PC-3 (cell line): ENCODE results near the gene METAP2. TPM values are rescaled to one million over a fixed set of nuclear protein-coding genes. Genes with fewer than 3 reads are reported as not detected.

Experiments
- ATAC-seq: fragments of 200-7000 bp; cut with Tn5 transposase; 2 replicates; pipeline ENCODE4 v1.9.1; 2020; ENCODE audit warnings: mild to moderate bottlenecking, moderate library complexity
- BruUV-seq: library from RNA; stranded (reverse); fragments of 400-500 nt; replicated peaks from 2 replicates; lab custom pipeline; 2021; lab: Mats Ljungman, UMichigan
- CTCF ChIA-PET: fragments of 300-600 bp; sonication (Branson Sonifier 250); formaldehyde crosslinking; loops from one replicate; lab custom pipeline; 2022; ENCODE audit warnings: antibody characterized with exemption; lab: Charles Lee
- POLR2A ChIA-PET: fragments of 300-600 bp; sonication (Branson Sonifier 250); formaldehyde crosslinking; loops from one replicate; lab custom pipeline; 2022; ENCODE audit warnings: antibody characterized with exemption; ENCODE audit not compliant: unreplicated experiment; lab: Charles Lee
- DNase-seq: peaks from one replicate; pipeline ENCODE4 v3.0.0-alpha.2; 2015
- H2AFZ ChIP-seq: fragments of 300-600 bp; sonication (generic); 2 replicates; pipeline ENCODE4 v1.6.0; 2016; ENCODE audit warnings: antibody characterized with exemption, low read length
- H3F3A ChIP-seq: fragments of 300-600 bp; sonication (generic); one replicate; pipeline ENCODE4 v1.6.0; 2017; ENCODE audit warnings: antibody characterized with exemption, low read length, control low read depth, mild to moderate bottlenecking; ENCODE audit not compliant: unreplicated experiment
- H3K27ac ChIP-seq: fragments of 300-600 bp; sonication (generic); 2 replicates; pipeline ENCODE4 v1.5.1; 2016; ENCODE audit warnings: mild to moderate bottlenecking, low read length
- H3K27me3 ChIP-seq: fragments of 300-600 bp; sonication (generic); 2 replicates; pipeline ENCODE4 v1.6.1; 2016; ENCODE audit warnings: low read length, mixed read lengths
- H3K36me3 ChIP-seq: fragments of 300-600 bp; sonication (generic); 2 replicates; pipeline ENCODE4 v1.6.1; 2016; ENCODE audit warnings: low read depth, mixed run types, low read length, mixed read lengths
- H3K4me1 ChIP-seq: fragments of 300-600 bp; sonication (generic); 2 replicates; pipeline ENCODE4 v1.5.1; 2016; ENCODE audit warnings: low read length; ENCODE audit not compliant: insufficient read depth
- H3K4me2 ChIP-seq: fragments of 300-600 bp; sonication (generic); 2 replicates; pipeline ENCODE4 v1.6.0; 2016; ENCODE audit warnings: low read length
- H3K4me3 ChIP-seq: fragments of 300-600 bp; sonication (generic); 2 replicates; pipeline ENCODE4 v1.5.1; 2016; ENCODE audit warnings: mild to moderate bottlenecking, low read length, mixed read lengths
- H3K79me2 ChIP-seq: fragments of 300-600 bp; sonication (generic); 2 replicates; pipeline ENCODE4 v1.6.1; 2017; ENCODE audit warnings: low read length, mixed read lengths
- H3K9ac ChIP-seq: fragments of 300-600 bp; sonication (generic); 2 replicates; pipeline ENCODE4 v1.6.0; 2016; ENCODE audit warnings: mild to moderate bottlenecking, low read length
- H3K9me2 ChIP-seq: fragments of 300-600 bp; sonication (generic); replicated peaks from 2 replicates; pipeline ENCODE4 v1.6.1; 2016; ENCODE audit warnings: mixed run types, low read length, mixed read lengths
- H3K9me3 ChIP-seq: fragments of 300-600 bp; sonication (generic); 2 replicates; pipeline ENCODE4 v1.6.1; 2016; ENCODE audit warnings: low read length, mixed read lengths
- H4K20me1 ChIP-seq: fragments of 300-600 bp; sonication (generic); 2 replicates; pipeline ENCODE4 v1.6.1; 2016; ENCODE audit warnings: low read length, mixed read lengths
- EZH2 ChIP-seq: fragments of 300-600 bp; sonication (generic); IDR thresholded peaks from one replicate; pipeline ENCODE4 v1.6.1; 2017; ENCODE audit warnings: antibody characterized with exemption, mild to moderate bottlenecking, low read length; ENCODE audit not compliant: unreplicated experiment
- EZH2phosphoT487 ChIP-seq: fragments of 300-600 bp; sonication (generic); IDR thresholded peaks from 2 replicates; pipeline ENCODE4 v1.6.1; 2018; ENCODE audit warnings: mild to moderate bottlenecking, antibody characterized with exemption, low read length, borderline replicate concordance
- intact Hi-C: fragments of 100-400 bp; cut with micrococcal nuclease; formaldehyde crosslinking; loops from 2 replicates; pipeline ENCODE4 v1.9.0; 2023
- total RNA-seq: library from RNA; depleted of rRNA; stranded (reverse); fragments of >200 nt; gene quantifications from 2 replicates; pipeline ENCODE4 v1.2.3, GENCODE V29; 2014
- TF ChIP-seq, protein P1 (sequence below): fragments of 300-600 bp; sonication (generic); conservative IDR thresholded peaks from 2 replicates; pipeline ENCODE4 v1.5.1; 2017; ENCODE audit warnings: antibody characterized with exemption, low read depth, mild to moderate bottlenecking, low read length

The METAP2 gene
- total RNA-seq, 1 experiment from 2014 or later = 79.2 TPM

DNA sequence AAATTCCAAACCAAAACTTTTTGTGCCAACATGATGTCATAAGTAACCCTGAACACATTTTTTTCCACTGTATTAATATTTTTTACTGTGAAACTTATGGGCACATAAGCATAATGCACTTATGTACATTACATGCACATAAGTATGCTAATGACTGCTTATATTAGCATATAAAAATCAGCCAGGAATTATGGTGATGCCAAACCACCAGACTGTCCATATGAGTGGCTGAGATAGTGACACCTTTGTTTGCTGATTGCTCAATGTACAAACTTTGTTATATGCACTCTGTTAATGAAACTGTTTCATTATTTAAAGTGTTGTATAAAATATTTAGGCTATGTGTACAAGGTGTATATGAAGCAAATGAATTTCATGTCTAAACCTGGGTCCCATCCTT, 45.0 kb downstream of the METAP2 start:
- no peaks in the 10 kb centered on the region for H3K9me2 ChIP-seq
- peaks cover 10% of the 10 kb centered on the region for H3K36me3 ChIP-seq
- no peaks in the 10 kb centered on the region for H3K4me1 ChIP-seq
- no peaks in the 10 kb centered on the region for H3K9me3 ChIP-seq
- H3K4me2 ChIP-seq = no peak overlapping the region
- TF ChIP-seq, protein P1, sequence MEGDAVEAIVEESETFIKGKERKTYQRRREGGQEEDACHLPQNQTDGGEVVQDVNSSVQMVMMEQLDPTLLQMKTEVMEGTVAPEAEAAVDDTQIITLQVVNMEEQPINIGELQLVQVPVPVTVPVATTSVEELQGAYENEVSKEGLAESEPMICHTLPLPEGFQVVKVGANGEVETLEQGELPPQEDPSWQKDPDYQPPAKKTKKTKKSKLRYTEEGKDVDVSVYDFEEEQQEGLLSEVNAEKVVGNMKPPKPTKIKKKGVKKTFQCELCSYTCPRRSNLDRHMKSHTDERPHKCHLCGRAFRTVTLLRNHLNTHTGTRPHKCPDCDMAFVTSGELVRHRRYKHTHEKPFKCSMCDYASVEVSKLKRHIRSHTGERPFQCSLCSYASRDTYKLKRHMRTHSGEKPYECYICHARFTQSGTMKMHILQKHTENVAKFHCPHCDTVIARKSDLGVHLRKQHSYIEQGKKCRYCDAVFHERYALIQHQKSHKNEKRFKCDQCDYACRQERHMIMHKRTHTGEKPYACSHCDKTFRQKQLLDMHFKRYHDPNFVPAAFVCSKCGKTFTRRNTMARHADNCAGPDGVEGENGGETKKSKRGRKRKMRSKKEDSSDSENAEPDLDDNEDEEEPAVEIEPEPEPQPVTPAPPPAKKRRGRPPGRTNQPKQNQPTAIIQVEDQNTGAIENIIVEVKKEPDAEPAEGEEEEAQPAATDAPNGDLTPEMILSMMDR = no peak
- TF ChIP-seq EZH2phosphoT487 = no peak
- TF ChIP-seq EZH2 = no peak
- peaks cover 3% of the 10 kb centered on the region for H3F3A ChIP-seq
- ChIA-PET POLR2A (no interaction called here), CTCF (no interaction called here)
- H3K79me2 ChIP-seq = no peaks in the 10 kb centered on the region
- H4K20me1 ChIP-seq = no peaks in the 10 kb centered on the region
- no TSS peak for BruUV-seq
- ATAC-seq = no peak
- H3K9ac ChIP-seq = no peak overlapping the region
- H2AFZ ChIP-seq = no peak overlapping the region
- H3K4me3 ChIP-seq = no peak overlapping the region
- H3K27ac ChIP-seq = no peak overlapping the region
- intact Hi-C loops = no loop called here
- no peaks in the 10 kb centered on the region for H3K27me3 ChIP-seq
- no peak for DNase-seq

GRCh38 chr12:95520816-95521215, 46.9 kb downstream of the METAP2 start:
- Histone ChIP-seq H3F3A (peaks cover 3% of the 10 kb centered on the region), H3K27me3 (no peaks in the 10 kb centered on the region), H3K4me2 (no peak overlapping the region), H3K4me3 (no peak overlapping the region), H3K9me2 (no peaks in the 10 kb centered on the region), H3K79me2 (no peaks in the 10 kb centered on the region), H3K36me3 (no peaks in the 10 kb centered on the region), H2AFZ (no peak overlapping the region), H3K4me1 (no peaks in the 10 kb centered on the region), H3K9me3 (no peaks in the 10 kb centered on the region), H4K20me1 (no peaks in the 10 kb centered on the region), H3K9ac (no peak overlapping the region), H3K27ac (no peak overlapping the region)
- no peak for ATAC-seq
- DNase-seq = no peak
- no TSS peak for BruUV-seq
- CTCF ChIA-PET = no interaction called here
- POLR2A ChIA-PET = no interaction called here
- TF ChIP-seq EZH2 (no peak), EZH2phosphoT487 (no peak)
- TF ChIP-seq, protein P1 = no peak
- intact Hi-C loops = no loop called here

GRCh38 chr12:95522692-95523091, 48.7 kb downstream of the METAP2 start:
- TF ChIP-seq EZH2 (no peak), EZH2phosphoT487 (no peak)
- TF ChIP-seq, protein P1 = no peak
- BruUV-seq = no TSS peak
- Histone ChIP-seq H3K36me3 (no peaks in the 10 kb centered on the region), H3K27ac (no peak overlapping the region), H4K20me1 (no peaks in the 10 kb centered on the region), H3K27me3 (no peaks in the 10 kb centered on the region), H3K4me3 (no peak overlapping the region), H3K9me2 (no peaks in the 10 kb centered on the region), H3K9ac (no peak overlapping the region), H2AFZ (no peak overlapping the region), H3K79me2 (no peaks in the 10 kb centered on the region), H3F3A (no peaks in the 10 kb centered on the region), H3K4me1 (no peaks in the 10 kb centered on the region), H3K9me3 (no peaks in the 10 kb centered on the region), H3K4me2 (no peak overlapping the region)
- POLR2A ChIA-PET = no interaction called here
- no peak for ATAC-seq
- CTCF ChIA-PET = no interaction called here
- no peak for DNase-seq
- intact Hi-C loops = no loop called here
